Daoy (cell line): Measurements from ENCODE around the gene SLC16A6. TPM values are rescaled to one million over a fixed set of nuclear protein-coding genes. Genes with fewer than 3 reads are reported as not detected.
"Not testable (repeated sequence)": the region's sequence is repeated elsewhere in the genome, so short reads cannot be mapped to it uniquely, and the experiment has no call there.

Source experiments
- DNase-seq: peaks from one replicate; pipeline ENCODE4 v3.0.0-alpha.2; 2015; ENCODE audit warnings: low read depth
- total RNA-seq: library from RNA; depleted of rRNA; stranded (reverse); fragments of >200 nt; shearing (Covaris generic); gene quantifications from 2 replicates; pipeline ENCODE4 v1.2.3, GENCODE V29; 2014

SLC16A6 gene
- total RNA-seq, 1 experiment from 2014 or later = 3.8 TPM

- DNase-seq = no peak
Measured at GRCh38 chr17:68289936-68290267, 1.0 kb downstream of the SLC16A6 start.

GRCh38 chr17:68289473-68289872 lies 1.5 kb downstream of the SLC16A6 start:
- DNase-seq = no peak

DNA sequence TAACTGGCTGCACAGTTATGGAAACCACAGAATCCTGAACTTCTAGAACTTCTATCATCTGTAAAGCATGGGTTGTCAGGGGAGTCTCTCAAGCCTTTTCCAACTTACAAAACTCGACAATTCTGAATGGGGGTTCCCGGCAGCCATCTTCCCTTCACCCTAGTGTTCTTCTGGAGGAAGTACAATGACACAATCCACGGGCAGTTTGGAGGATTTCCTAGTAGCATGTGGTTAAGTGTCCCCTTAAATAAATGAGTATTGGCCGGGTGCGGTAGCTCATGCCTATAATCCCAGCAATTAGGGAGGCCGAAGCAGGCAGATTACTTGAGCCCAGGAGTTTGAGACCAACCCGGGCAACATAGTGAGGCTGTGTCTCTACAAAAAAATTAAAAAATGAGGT lies 2.1 kb downstream of the SLC16A6 start:
- no peak for DNase-seq

- DNase-seq = peak; percentile 23
Measured at GRCh38 chr17:68288375-68288774, 2.6 kb downstream of the SLC16A6 start.

DNA sequence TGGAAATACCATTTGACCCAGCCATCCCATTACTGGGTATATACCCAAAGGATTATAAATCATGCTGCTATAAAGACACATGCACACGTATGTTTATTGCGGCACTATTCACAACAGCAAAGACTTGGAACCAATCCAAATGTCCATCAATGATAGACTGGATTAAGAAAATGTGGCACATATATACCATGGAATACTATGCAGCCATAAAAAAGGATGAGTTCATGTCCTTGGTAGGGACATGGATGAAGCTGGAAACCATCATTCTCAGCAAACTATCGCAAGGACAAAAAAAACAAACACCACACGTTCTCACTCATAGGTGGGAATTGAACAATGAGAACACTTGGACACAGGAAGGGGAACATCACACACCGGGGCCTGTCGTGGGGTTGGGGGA lies 9.0 kb downstream of the SLC16A6 start:
- DNase-seq = not testable (repeated sequence)

GRCh38 chr17:68277807-68278206 lies 13.1 kb downstream of the SLC16A6 start:
- DNase-seq = no peak

- DNase-seq = not testable (repeated sequence)
Measured at GRCh38 chr17:68276339-68276738, 14.6 kb downstream of the SLC16A6 start.

- no peak for DNase-seq
Measured at GRCh38 chr17:68273722-68274121, 17.2 kb downstream of the SLC16A6 start.

- not testable (repeated sequence) for DNase-seq
Measured at GRCh38 chr17:68265833-68266232, 25.1 kb downstream of the SLC16A6 start.

- peak; percentile 6 for DNase-seq
Measured at GRCh38 chr17:68263101-68263681, 27.7 kb downstream of the SLC16A6 start.

DNA sequence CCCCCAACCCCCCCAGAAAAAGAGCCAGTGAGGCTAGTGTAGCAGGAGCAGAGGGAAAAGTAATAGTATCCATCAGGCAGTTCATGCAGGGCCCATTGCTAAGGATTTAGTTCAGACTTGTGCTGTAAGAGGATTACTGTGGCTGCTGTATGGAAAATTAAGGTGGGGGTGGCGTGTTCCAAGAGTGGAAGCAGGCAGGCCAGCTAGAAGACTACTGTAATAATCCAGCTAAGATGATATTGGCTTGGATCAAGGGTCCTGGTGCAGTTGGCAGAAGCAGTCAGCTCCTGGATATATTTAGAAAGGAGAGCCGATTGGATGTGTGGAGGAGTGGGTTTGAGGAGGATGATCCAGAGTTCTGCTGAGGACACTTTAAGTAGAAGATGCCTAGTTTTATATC lies 28.5 kb downstream of the SLC16A6 start:
- DNase-seq = not testable (repeated sequence)

DNA sequence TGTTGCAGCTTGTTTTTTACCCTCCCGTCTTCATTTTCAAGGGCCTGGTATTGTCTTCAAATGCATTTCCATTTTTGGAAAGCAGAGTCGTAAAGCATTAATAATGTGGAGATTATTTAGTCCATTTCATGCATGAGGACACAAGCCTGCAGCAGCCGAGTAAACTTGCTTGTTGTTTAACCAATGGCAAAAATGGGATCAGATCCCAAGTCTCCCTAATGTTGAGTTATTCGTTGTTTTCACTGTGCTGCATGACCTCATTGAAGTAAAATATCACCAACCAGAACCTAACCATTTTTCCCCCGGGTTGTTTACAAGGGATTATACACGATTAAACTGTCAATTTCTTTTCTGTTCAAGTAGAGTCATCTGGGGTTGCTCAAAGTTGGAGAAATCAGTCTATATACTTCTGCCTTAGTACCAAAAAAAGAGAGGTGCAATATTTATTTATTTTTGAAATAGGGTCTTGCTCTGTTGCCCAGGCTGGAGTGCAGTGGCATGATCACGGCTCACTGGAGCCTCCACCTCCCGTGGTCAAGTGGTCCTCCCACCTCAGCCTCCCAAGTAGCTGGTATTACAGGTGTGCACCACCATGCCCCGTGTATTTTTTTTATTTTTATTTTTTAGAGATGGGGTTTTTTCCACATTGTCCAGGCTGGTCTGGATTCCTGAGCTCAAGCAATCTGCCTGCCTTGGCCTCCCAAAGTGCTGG lies 30.7 kb downstream of the SLC16A6 start:
- no peak for DNase-seq

DNA sequence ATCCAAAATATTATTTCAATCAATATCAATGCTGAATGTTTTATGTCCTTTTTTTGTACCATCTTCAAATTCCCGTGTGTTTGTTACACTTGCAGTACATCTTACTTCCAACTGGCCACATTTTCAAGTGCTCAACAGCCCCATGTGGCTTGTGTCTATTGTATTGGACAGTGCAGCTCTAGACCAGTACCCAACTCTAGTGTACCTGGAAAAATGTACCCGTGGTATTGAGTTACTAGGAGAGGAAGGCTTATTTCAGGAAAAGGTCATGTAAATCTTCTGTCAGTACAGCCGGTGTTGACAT lies 31.3 kb downstream of the SLC16A6 start:
- not testable (repeated sequence) for DNase-seq

DNA sequence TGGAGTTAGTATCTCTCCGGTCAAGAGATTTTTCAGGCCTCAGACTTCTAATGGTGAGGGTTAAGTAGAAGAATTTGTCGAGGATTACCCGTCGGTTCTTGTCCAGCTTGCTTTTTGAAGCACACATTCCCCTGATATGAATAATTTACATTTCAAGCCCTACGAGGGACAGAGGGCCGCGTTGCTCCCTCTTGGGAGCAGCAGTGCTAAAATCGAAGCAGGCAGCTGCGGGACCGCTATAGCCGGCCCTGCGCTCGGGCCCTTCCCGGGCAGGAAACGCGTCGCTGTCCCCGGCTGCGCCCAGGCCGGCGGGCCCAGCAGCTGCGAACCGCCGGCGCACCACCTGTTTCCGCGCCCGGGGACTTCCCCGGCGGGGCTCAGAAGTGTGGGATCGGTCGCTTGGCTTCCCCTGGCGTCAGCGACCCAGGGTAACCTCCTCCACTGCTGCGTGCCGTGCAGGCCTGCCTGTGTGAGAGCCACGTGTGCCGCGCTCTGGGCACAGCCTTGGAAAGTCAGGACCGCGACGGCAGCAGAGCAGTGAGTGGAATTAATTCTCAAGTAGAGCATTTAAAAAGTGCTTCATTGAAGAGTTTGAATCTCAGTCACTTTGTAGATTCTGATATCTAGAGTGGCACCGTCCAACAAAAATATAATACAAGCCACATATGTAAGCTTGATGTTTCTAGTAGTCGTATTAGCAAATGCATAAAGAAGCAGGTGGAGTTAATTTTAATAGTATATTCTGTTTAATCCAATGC lies 31.9 kb downstream of the SLC16A6 start:
- DNase-seq = not testable (repeated sequence)

- no peak for DNase-seq
Measured at GRCh38 chr17:68257934-68258333, 33.0 kb downstream of the SLC16A6 start.

GRCh38 chr17:68256701-68257100 lies 34.2 kb downstream of the SLC16A6 start:
- not testable (repeated sequence) for DNase-seq

DNA sequence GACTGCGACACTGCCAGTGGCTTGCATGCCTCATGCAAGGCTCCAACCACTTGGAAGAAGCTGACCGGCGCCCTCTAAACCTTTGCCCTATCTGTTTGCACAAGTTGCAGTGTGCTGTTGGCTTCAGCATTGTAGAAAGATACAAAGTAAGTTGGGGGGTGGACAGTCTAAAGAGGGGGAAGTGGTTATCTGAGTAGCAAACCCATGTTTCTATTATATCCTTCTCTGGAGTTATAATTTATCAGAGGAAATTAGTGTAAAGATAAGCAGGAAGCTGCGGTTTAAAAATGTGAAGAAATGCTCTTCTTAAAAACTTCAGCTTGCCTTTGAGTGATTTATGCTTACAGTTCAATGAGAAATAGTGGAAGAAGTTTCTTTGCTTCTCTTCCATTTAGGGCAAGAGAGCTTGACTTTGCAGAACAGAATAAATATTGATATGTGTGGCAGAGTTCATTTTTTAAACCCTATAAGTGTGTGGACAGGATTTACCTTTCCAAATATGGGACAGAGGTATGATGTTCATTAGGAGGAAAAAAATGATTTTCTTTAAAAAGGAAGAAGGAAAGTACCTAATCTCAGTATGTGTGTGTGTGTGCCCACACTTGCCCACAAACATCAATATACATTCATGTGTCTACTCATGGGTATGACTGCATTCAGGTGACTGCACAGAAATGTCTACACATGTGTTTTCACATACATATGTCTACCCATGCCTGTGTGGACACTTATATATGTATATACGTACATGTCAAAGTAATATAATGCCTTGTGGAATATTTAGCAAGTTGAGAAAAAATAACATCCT lies 35.0 kb downstream of the SLC16A6 start:
- no peak for DNase-seq

GRCh38 chr17:68255151-68255550 lies 35.8 kb downstream of the SLC16A6 start:
- DNase-seq = no peak

DNA sequence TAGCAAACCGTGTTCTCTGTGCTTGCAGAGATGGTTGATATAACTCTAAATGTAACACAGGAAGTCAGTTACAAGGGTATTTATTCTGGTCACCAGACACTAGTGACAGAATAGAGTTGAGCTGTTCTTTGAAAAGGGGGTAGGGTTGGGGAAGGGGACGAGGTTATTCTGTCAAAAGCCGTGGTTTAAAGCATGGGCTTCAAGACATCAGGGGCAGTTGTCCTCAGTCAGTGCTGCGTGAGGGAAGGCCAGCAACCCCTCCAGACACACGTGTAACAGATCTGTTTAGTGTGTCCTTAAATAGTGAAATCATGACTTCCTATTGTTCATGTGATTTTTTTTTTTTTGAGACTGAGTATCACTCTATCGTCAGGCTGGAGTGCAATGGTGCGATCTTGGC lies 37.5 kb downstream of the SLC16A6 start:
- not testable (repeated sequence) for DNase-seq

DNA sequence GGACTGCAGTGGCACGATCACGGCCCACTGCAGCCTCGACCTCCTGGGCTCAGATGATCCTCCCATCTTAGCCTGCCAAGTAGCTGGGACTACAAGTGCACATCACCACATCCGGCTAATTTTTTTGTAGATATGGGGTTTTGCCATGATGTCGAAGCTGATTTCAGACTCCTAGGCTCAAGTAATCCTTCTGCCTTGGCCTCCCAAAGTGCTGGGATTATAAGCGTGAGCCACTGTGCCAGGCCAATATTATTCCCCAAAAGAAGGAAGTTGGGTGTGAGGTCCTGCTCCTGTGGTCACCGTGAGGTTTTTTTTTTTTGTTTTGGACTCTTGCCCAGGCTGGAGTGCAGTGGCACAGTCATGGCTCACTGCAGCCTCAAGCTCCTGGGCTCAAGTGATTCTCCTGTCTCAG lies 41.6 kb downstream of the SLC16A6 start:
- peak; percentile 13 for DNase-seq

DNA sequence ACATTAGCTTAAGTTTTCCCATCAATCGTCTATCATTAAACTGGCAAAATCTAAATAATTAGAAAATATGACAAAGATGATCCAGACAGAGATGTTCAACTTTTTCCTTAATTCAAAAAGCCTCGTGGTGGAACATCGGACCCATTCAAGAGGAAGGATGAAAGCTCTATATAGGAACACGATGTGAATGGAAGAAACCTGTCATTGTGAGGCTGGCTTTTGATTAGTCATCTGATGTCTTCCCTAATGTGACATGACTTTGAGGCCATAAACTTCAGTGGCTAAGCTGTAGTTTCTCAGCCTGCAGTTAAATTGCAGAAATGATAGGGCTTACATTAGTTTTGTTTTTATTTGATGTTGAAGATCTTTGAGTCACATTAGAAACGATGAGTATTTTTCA lies 42.0 kb downstream of the SLC16A6 start:
- no peak for DNase-seq

DNA sequence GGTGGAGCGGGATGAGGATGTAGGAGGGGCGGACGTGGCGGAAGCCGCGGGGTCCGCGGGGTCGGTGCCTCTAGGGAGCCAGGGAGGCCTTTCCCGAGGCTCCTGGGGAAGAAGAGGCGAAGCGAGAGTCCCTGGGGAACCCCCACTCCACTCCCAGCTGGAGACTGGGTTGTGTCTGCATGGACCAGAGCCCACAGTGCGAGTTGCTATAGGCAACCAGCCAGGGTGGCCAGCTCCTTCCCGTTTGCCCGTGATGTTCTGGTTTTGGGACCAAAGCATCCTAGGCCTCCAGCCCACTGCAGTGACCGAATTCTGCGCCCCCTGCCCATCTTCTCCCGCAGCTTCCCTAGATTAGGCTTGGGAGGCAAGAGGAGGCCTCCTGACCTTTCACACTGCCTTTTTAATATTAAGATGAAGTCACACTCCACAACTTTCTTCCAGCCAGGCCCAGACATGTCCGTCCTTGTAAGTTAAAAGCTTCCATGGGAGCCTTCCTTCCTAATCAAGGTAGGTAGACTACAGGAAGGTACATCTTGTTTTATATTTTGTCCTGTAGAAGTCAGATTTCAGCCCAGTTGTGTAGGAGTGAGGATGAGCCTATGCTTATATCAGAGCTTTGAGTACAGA lies 42.6 kb downstream of the SLC16A6 start:
- no peak for DNase-seq
